Esophagus muscularis mucosa (tissue), 4 donors: ENCODE results near the gene ZBTB7B. TPM values are rescaled to one million over a fixed set of nuclear protein-coding genes. Genes with fewer than 3 reads are reported as not detected.

Experiments used
- DNase-seq: peaks from one replicate; pipeline ENCODE4 v3.0.0-alpha.2; 2017; ENCODE audit errors: extremely low spot score
- H3K27ac ChIP-seq, 4 donors: fragments of 200-600 bp; sonication (generic); replicated peaks in 1 of 4; 1 replicate in 3 of 4; 2 replicates in 1 of 4; pipeline ENCODE4 v1.5.1; 2016 to 2019; ENCODE audit warnings: mild to moderate bottlenecking in 1 of 4
- H3K27me3 ChIP-seq, 4 donors: fragments of 200-600 bp; sonication (generic); one replicate each; pipeline versions ENCODE4 v1.5.1 to v1.6.0; 2016 to 2019
- H3K36me3 ChIP-seq, 4 donors: fragments of 200-600 bp; sonication (generic); one replicate each; pipeline ENCODE4 v1.5.1; 2016 to 2019
- H3K4me1 ChIP-seq, 4 donors: fragments of 200-600 bp; sonication (generic); one replicate each; pipeline ENCODE4 v1.5.1; 2016 to 2019
- H3K4me3 ChIP-seq, 4 donors: fragments of 200-600 bp; sonication (generic); 1 replicate in 2 of 4; 2 replicates in 2 of 4; pipeline ENCODE4 v1.5.1; 2016 to 2019; ENCODE audit warnings: mild to moderate bottlenecking in 4 of 4, moderate library complexity in 1 of 4
- H3K9me3 ChIP-seq, 4 donors: fragments of 200-600 bp; sonication (generic); 1 replicate in 3 of 4; 2 replicates in 1 of 4; pipeline ENCODE4 v1.5.1; 2016 to 2019
- EP300 ChIP-seq: sonication (generic); formaldehyde crosslinking; IDR thresholded peaks from one replicate; pipeline ENCODE4 v1.6.1; 2017; ENCODE audit warnings: antibody characterized with exemption
- POLR2A ChIP-seq: fragments of 450-650 bp; IDR thresholded peaks from one replicate; pipeline ENCODE4 v1.6.1; 2017; ENCODE audit warnings: antibody characterized with exemption, moderate library complexity, mild to moderate bottlenecking, low read depth
- POLR2AphosphoS5 ChIP-seq, 2 donors: sonication (generic); formaldehyde crosslinking; IDR thresholded peaks; one replicate each; pipeline ENCODE4 v1.6.1; 2017; ENCODE audit warnings: antibody characterized with exemption in 2 of 2
- WGBS: methylation state at CpG from one replicate; pipeline ENCODE4 v1.1.5; 2018; 5-methylcytosine and 5-hydroxymethylcytosine counted together
- intact Hi-C: fragments of 100-400 bp; cut with DNase I; formaldehyde crosslinking; loops from one replicate; pipeline ENCODE4 v1.15.1; 2023
- total RNA-seq, 4 donors: library from RNA; depleted of rRNA; stranded (reverse); fragments of >200 nt; gene quantifications; one replicate each; pipeline versions ENCODE4 v1.1.0 to v1.2.1, GENCODE V29; 2016
- TF ChIP-seq, protein P1 (sequence below), 3 experiments: fragments of 200-600 bp in 2 of 3; fragments of 450-650 bp in 1 of 3; sonication (generic) in 2 of 3; IDR thresholded peaks; one replicate each; pipeline ENCODE4 v1.5.1; 2017 to 2019; ENCODE audit warnings: antibody characterized with exemption in 3 of 3, mild to moderate bottlenecking in 2 of 3, moderate library complexity in 1 of 3

Gene ZBTB7B
- total RNA-seq, 4 donors from 2014 or later, result 50.0 to 68.9 (median 55.8) TPM

DNA sequence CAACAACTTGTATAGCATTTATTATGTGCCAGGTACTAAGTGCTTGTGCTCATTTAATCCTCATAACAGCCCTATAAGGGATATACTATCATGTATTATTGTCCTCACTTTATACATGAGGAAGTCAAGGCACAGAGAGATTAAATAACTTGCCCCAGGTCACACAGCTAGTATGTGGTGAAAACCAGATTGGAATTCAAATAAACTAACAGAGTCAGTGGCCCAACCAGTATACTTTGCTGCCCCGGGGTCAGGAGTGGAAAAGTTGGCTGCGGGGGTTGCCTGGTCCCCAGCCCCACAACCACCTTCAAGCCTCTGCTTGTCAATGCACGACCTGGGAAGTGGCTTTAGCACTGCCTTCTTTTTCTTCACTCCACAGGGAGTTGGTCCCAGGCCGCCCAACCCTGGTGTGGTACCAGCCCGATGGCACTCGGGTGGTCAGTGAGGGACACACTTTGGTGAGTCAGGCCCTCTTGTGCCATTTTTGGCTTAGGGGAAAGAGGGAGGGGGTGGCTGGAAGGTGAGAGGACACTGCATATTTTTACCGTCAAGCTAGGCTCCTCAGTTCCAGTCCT is 51.0 kb downstream of the ZBTB7B start:
- TF ChIP-seq EP300 (no peak), POLR2AphosphoS5 (IDR thresholded peaks at IDR 0.05) (no peak), POLR2A (no peak)
- TF ChIP-seq, protein P1, sequence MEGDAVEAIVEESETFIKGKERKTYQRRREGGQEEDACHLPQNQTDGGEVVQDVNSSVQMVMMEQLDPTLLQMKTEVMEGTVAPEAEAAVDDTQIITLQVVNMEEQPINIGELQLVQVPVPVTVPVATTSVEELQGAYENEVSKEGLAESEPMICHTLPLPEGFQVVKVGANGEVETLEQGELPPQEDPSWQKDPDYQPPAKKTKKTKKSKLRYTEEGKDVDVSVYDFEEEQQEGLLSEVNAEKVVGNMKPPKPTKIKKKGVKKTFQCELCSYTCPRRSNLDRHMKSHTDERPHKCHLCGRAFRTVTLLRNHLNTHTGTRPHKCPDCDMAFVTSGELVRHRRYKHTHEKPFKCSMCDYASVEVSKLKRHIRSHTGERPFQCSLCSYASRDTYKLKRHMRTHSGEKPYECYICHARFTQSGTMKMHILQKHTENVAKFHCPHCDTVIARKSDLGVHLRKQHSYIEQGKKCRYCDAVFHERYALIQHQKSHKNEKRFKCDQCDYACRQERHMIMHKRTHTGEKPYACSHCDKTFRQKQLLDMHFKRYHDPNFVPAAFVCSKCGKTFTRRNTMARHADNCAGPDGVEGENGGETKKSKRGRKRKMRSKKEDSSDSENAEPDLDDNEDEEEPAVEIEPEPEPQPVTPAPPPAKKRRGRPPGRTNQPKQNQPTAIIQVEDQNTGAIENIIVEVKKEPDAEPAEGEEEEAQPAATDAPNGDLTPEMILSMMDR (IDR thresholded peaks at IDR 0.05), result no peak
- Histone ChIP-seq H3K27me3 (no peaks in the 10 kb centered on the region), H3K27ac (peak overlapping the region in 3 of 4 donors; percentile 8 to 93 (median 92)), H3K9me3 (no peaks in the 10 kb centered on the region), H3K4me3 (no peak overlapping the region), H3K36me3 (peaks cover 41 to 55% (median 51%) of the 10 kb centered on the region in 4 donors), H3K4me1 (peaks cover 24 to 45% (median 37%) of the 10 kb centered on the region in 4 donors)
- DNase-seq, result no peak
- intact Hi-C loops, result no loop called here
- WGBS, result 71% methylated on average over 4 of the region's 7 CpGs

DNA sequence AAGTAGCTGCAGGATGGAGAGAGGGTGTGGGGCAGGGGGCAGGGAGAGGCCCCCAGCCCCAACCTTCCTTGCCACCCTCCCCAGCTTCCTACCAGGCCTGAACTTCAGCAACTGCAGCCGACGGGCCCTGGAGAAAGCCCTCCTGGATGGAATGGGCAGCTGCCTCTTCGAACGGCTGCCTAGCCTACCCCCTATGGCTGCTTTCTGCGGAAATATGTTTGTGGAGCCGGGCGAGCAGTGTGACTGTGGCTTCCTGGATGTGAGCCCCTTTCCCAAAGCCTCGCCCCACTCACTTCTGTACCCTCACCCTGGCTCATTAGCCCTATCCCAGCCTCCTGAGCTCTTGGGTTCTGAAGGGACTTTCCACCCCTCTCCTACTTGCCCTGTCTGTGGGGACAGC is 54.5 kb downstream of the ZBTB7B start:
- Histone ChIP-seq H3K27ac (no peak overlapping the region), H3K27me3 (peaks cover 0 to 5% (median 0%) of the 10 kb centered on the region in 4 donors), H3K4me3 (no peak overlapping the region), H3K4me1 (peaks cover 30 to 43% (median 35%) of the 10 kb centered on the region in 4 donors), H3K9me3 (no peaks in the 10 kb centered on the region), H3K36me3 (peaks cover 45 to 88% (median 81%) of the 10 kb centered on the region in 4 donors)
- 93% methylated on average over 8 of the region's 8 CpGs for WGBS
- TF ChIP-seq POLR2A (no peak), EP300 (no peak), POLR2AphosphoS5 (IDR thresholded peaks at IDR 0.05) (no peak)
- TF ChIP-seq, protein P1 (IDR thresholded peaks at IDR 0.05), result no peak
- DNase-seq, result no peak
- intact Hi-C loops, result no loop called here

DNA sequence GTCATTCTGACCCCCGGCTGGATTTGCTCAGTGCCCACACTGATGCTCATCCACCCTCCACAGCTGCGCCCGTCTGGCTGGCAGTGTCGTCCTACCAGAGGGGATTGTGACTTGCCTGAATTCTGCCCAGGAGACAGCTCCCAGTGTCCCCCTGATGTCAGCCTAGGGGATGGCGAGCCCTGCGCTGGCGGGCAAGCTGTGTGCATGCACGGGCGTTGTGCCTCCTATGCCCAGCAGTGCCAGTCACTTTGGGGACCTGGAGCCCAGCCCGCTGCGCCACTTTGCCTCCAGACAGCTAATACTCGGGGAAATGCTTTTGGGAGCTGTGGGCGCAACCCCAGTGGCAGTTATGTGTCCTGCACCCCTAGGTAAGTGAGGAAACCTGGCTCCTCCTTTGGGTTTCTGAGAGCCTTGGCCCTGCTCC is 55.2 kb downstream of the ZBTB7B start:
- H3K9me3 ChIP-seq, result no peaks in the 10 kb centered on the region
- no peak for DNase-seq
- no peak overlapping the region for H3K4me3 ChIP-seq
- TF ChIP-seq, protein P1 (IDR thresholded peaks at IDR 0.05), result no peak
- no peak for TF ChIP-seq EP300
- TF ChIP-seq POLR2AphosphoS5 (IDR thresholded peaks at IDR 0.05), result no peak
- no peak for TF ChIP-seq POLR2A
- intact Hi-C loops, result no loop called here
- no CpG with 5 or more reads among the region's 13 CpGs for WGBS
- peaks cover 45 to 95% (median 82%) of the 10 kb centered on the region in 4 donors for H3K36me3 ChIP-seq
- H3K4me1 ChIP-seq, result peaks cover 30 to 43% (median 37%) of the 10 kb centered on the region in 4 donors
- H3K27me3 ChIP-seq, result peaks cover 0 to 7% (median 0%) of the 10 kb centered on the region in 4 donors
- H3K27ac ChIP-seq, result no peak overlapping the region

DNA sequence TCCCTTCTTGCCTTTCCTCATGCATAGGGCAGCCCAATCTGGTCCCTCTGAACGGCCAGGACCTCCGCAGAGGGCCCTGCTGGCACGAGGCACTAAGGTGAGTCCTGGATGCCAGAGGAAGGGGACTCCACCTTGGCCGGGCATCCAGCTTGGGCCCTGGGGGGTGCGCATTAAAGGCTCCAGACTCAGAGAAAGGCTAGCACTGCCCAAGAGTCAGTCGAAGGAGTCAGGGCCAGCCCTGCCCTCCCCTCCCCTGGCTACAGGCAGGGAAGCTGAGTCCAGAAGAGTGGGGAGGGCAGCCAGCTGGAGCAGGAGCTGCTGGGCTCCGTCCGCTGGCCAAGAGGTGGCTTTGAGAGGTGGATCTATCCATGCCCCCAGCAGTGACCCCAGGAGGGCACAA is 58.1 kb downstream of the ZBTB7B start:
- Histone ChIP-seq H3K27me3 (peaks cover 0 to 7% (median 0%) of the 10 kb centered on the region in 4 donors), H3K4me1 (peaks cover 37 to 46% (median 42%) of the 10 kb centered on the region in 4 donors), H3K9me3 (no peaks in the 10 kb centered on the region), H3K4me3 (no peak overlapping the region), H3K27ac (no peak overlapping the region), H3K36me3 (peaks cover 31 to 70% (median 59%) of the 10 kb centered on the region in 4 donors)
- TF ChIP-seq POLR2AphosphoS5 (IDR thresholded peaks at IDR 0.05) (no peak), POLR2A (no peak), EP300 (no peak)
- TF ChIP-seq, protein P1 (IDR thresholded peaks at IDR 0.05), result no peak
- 68% methylated on average over 5 of the region's 8 CpGs for WGBS
- no peak for DNase-seq
- intact Hi-C loops, result loop anchor here (5.0 kb wide), 1 partner anchor 98 kb away; the partner anchor contains the start of gene PYGO2
